ENCODE data around the gene DAND5.
A peak's percentile ranks its signal among the peaks of the same experiment; 100 is the strongest.

DAND5 gene

GRCh38 chr19:12969292-12969988, at the start of gene DAND5:
DAND5 (plus strand) TSS chr19:12969576; CDS start chr19:12969661, 85 bp downstream.
- peak; percentile 36 for DNase-seq

GRCh38 chr19:12921047-12921446, 48.3 kb upstream of the DAND5 start:
- no peak for DNase-seq

GRCh38 chr19:12922959-12923358, 46.4 kb upstream of the DAND5 start:
- no peak for DNase-seq

- DNase-seq, result no peak
These were observed 44.6 kb upstream of the DAND5 start for GRCh38 chr19:12924621-12925310.

- DNase-seq, result no peak
These were observed 39.3 kb upstream of the DAND5 start for GRCh38 chr19:12930002-12930645.

GRCh38 chr19:12932392-12933286, 36.7 kb upstream of the DAND5 start:
- DNase-seq, result no peak

- peak; percentile 72 for DNase-seq
These were observed 35.9 kb upstream of the DAND5 start, which contains the start of gene FARSA for GRCh38 chr19:12933287-12934072. FARSA (minus strand) TSS chr19:12933711; CDS start chr19:12933696, 15 bp downstream.

GRCh38 chr19:12935071-12935470, 34.3 kb upstream of the DAND5 start:
- no peak for DNase-seq

GRCh38 chr19:12936582-12936981, 32.8 kb upstream of the DAND5 start:
- no peak for DNase-seq

- no peak for DNase-seq
These were observed 32.1 kb upstream of the DAND5 start for GRCh38 chr19:12937093-12937926.

GRCh38 chr19:12937927-12938778, 31.2 kb upstream of the DAND5 start, which contains the start of gene CALR:
CALR (plus strand) TSS chr19:12938609; CDS start chr19:12938680, 71 bp downstream.
- peak; percentile 98 for DNase-seq

- no peak for DNase-seq
These were observed 30.4 kb upstream of the DAND5 start for GRCh38 chr19:12938779-12939601.

GRCh38 chr19:12939975-12940423, 29.4 kb upstream of the DAND5 start:
- no peak for DNase-seq

- DNase-seq, result no peak
These were observed 28.5 kb upstream of the DAND5 start for GRCh38 chr19:12940897-12941296.

- no peak for DNase-seq
These were observed 25.8 kb upstream of the DAND5 start for GRCh38 chr19:12943437-12944044.

GRCh38 chr19:12944104-12944674, 25.2 kb upstream of the DAND5 start:
- DNase-seq, result no peak

- DNase-seq, result peak; percentile 81
These were observed 23.8 kb upstream of the DAND5 start, which contains the start of gene RAD23A for GRCh38 chr19:12945479-12946091. RAD23A (plus strand) TSS chr19:12945862; CDS start chr19:12945949, 87 bp downstream.
